ENCODE measurements around the gene PTP4A2. TPM values are rescaled to one million over a fixed set of nuclear protein-coding genes. Genes with fewer than 3 reads are reported as not detected.
A peak's percentile ranks its signal among the peaks of the same experiment; 100 is the strongest.

The PTP4A2 gene
- total and polyA plus RNA-seq, 2 of the 13 experiments (the other 11 are each of a cell fraction or from before 2014, with no cell fraction given): 173 to 225 TPM

DNA sequence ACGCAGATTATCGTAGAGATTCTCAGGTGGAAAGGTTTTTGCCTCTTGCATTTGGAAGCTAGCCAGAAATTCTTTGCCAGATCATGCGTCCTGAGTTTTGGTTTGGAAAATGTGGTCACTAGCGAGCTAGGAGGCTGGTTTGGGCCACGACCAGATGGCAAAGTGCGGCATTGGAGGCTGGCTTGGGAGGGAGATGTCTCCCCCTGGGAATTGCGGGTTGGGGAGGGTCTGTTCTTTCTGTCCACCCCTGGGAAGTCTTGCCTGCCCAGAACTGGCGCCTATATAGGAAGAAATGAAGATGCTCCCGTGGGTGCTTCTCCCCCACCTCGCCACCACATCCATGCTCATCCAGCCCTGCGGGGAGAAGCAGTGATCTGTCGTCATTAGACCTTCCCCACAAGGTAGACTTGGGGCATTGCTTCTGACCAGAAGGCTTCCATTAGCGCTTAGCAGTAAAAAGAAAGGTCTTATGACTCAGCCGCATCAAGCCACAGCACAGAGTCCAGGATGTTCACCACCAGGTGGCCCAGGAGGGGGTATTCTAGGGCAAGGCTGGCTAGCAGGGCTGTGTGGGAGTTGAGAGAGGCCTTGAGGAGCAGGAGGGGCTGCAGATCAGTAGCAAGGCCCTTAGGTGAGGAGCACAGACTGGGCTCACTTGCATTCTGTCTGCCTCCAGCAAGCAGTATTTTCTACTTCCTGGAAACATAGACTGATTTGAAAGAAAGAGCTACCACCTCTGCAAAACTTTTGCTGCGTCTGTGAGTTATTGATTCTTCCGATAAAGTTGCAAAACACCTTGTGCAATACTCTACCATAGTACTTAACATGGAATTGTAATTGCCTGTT, 1.5 kb upstream of the PTP4A2 start (continued):
- TF ChIP-seq, protein P1, sequence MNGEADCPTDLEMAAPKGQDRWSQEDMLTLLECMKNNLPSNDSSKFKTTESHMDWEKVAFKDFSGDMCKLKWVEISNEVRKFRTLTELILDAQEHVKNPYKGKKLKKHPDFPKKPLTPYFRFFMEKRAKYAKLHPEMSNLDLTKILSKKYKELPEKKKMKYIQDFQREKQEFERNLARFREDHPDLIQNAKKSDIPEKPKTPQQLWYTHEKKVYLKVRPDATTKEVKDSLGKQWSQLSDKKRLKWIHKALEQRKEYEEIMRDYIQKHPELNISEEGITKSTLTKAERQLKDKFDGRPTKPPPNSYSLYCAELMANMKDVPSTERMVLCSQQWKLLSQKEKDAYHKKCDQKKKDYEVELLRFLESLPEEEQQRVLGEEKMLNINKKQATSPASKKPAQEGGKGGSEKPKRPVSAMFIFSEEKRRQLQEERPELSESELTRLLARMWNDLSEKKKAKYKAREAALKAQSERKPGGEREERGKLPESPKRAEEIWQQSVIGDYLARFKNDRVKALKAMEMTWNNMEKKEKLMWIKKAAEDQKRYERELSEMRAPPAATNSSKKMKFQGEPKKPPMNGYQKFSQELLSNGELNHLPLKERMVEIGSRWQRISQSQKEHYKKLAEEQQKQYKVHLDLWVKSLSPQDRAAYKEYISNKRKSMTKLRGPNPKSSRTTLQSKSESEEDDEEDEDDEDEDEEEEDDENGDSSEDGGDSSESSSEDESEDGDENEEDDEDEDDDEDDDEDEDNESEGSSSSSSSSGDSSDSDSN (CRISPR knock-in tag; IDR thresholded peaks at IDR 0.05): peak; percentile 36; the same call in 1 of the 2 replicates
- TF ChIP-seq ZNF792 (CRISPR knock-in tag; IDR thresholded peaks at IDR 0.05) (no peak), SYNCRIP (IDR thresholded peaks at IDR 0.05; ENCODE audit: insufficient read depth, low read depth, low read length) (no peak), NR2F1 (CRISPR knock-in tag; IDR thresholded peaks at IDR 0.05) (no peak), KLF16 (CRISPR knock-in tag; IDR thresholded peaks at IDR 0.05) (peak in 1 of 2 experiments; percentile 70; a peak in 2 of 4 replicates), ZNF430 (CRISPR knock-in tag; IDR thresholded peaks at IDR 0.05) (no peak)
- TF ChIP-seq, protein P2, sequence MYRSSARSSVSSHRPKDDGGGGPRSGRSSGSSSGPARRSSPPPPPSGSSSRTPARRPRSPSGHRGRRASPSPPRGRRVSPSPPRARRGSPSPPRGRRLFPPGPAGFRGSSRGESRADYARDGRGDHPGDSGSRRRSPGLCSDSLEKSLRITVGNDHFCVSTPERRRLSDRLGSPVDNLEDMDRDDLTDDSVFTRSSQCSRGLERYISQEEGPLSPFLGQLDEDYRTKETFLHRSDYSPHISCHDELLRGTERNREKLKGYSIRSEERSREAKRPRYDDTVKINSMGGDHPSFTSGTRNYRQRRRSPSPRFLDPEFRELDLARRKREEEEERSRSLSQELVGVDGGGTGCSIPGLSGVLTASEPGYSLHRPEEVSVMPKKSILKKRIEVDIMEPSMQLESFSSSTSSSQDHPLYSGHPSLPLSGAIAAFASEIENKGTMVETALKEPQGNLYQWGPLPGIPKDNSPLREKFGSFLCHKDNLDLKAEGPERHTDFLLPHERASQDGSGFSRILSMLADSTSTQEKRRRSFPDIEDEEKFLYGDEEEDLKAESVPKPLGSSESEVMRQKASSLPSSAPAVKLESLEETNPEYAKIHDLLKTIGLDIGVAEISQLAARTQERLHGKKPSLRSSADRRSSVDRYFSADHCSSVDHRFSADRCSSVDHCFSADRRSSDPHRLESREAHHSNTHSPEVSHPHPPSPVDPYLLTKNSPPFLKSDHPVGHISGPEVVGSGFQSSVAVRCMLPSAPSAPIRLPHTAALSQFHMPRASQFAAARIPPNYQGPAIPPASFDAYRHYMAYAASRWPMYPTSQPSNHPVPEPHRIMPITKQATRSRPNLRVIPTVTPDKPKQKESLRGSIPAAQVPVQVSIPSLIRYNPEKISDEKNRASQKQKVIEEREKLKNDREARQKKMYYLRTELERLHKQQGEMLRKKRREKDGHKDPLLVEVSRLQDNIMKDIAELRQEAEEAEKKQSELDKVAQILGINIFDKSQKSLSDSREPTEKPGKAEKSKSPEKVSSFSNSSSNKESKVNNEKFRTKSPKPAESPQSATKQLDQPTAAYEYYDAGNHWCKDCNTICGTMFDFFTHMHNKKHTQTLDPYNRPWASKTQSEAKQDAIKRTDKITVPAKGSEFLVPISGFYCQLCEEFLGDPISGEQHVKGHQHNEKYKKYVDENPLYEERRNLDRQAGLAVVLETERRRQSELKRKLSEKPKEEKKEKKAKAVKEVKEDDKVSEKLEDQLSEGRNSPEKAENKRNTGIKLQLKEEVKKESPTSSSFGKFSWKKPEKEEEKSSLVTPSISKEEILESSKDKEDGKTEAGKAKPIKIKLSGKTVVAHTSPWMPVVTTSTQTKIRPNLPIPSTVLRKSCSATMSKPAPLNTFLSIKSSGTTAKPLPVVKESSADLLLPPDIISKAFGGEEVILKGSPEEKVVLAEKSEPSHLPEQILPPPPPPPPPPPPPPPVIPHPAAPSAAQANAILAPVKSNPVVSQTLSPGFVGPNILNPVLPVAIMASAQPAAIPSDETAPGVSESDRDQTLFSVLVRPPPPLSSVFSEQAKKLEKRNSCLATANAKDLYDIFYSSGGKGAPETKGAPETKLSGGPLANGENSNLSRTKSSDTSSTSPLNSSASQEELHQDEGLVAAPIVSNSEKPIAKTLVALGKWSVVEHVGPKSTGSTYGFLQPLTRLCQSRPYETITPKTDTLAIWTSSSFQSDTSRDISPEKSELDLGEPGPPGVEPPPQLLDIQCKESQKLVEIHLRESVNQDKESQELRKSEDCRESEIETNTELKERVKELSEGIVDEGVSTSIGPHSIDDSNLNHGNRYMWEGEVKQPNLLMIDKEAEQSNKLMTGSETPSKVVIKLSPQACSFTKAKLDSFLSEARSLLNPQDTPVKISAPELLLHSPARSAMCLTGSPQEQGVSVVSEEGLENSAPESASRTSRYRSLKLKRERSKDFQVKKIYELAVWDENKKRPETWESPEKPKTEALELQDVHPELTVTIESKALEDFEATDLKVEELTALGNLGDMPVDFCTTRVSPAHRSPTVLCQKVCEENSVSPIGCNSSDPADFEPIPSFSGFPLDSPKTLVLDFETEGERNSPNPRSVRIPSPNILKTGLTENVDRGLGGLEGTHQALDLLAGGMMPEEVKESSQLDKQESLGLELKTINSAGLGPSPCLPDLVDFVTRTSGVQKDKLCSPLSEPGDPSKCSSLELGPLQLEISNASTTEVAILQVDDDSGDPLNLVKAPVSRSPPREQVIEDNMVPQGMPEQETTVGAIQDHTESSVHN (CRISPR knock-in tag; IDR thresholded peaks at IDR 0.05): 0 out of 2 replicates have a peak, but pooled peaks have one; percentile 43
- TF ChIP-seq, protein P3, sequence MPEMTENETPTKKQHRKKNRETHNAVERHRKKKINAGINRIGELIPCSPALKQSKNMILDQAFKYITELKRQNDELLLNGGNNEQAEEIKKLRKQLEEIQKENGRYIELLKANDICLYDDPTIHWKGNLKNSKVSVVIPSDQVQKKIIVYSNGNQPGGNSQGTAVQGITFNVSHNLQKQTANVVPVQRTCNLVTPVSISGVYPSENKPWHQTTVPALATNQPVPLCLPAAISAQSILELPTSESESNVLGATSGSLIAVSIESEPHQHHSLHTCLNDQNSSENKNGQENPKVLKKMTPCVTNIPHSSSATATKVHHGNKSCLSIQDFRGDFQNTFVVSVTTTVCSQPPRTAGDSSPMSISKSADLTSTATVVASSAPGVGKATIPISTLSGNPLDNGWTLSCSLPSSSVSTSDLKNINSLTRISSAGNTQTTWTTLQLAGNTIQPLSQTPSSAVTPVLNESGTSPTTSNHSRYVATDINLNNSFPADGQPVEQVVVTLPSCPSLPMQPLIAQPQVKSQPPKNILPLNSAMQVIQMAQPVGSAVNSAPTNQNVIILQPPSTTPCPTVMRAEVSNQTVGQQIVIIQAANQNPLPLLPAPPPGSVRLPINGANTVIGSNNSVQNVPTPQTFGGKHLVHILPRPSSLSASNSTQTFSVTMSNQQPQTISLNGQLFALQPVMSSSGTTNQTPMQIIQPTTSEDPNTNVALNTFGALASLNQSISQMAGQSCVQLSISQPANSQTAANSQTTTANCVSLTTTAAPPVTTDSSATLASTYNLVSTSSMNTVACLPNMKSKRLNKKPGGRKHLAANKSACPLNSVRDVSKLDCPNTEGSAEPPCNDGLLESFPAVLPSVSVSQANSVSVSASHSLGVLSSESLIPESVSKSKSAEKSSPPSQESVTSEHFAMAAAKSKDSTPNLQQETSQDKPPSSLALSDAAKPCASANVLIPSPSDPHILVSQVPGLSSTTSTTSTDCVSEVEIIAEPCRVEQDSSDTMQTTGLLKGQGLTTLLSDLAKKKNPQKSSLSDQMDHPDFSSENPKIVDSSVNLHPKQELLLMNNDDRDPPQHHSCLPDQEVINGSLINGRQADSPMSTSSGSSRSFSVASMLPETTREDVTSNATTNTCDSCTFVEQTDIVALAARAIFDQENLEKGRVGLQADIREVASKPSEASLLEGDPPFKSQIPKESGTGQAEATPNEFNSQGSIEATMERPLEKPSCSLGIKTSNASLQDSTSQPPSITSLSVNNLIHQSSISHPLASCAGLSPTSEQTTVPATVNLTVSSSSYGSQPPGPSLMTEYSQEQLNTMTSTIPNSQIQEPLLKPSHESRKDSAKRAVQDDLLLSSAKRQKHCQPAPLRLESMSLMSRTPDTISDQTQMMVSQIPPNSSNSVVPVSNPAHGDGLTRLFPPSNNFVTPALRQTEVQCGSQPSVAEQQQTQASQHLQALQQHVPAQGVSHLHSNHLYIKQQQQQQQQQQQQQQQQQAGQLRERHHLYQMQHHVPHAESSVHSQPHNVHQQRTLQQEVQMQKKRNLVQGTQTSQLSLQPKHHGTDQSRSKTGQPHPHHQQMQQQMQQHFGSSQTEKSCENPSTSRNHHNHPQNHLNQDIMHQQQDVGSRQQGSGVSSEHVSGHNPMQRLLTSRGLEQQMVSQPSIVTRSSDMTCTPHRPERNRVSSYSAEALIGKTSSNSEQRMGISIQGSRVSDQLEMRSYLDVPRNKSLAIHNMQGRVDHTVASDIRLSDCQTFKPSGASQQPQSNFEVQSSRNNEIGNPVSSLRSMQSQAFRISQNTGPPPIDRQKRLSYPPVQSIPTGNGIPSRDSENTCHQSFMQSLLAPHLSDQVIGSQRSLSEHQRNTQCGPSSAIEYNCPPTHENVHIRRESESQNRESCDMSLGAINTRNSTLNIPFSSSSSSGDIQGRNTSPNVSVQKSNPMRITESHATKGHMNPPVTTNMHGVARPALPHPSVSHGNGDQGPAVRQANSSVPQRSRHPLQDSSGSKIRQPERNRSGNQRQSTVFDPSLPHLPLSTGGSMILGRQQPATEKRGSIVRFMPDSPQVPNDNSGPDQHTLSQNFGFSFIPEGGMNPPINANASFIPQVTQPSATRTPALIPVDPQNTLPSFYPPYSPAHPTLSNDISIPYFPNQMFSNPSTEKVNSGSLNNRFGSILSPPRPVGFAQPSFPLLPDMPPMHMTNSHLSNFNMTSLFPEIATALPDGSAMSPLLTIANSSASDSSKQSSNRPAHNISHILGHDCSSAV (CRISPR knock-in tag; IDR thresholded peaks at IDR 0.05; ENCODE audit: borderline replicate concordance): no peak

Measured in HepG2 (cell line).